Measurements from ENCODE around the gene HAUS3. TPM values are rescaled to one million over a fixed set of nuclear protein-coding genes. Genes with fewer than 3 reads are reported as not detected.

Gene HAUS3
- total and polyA plus RNA-seq, 10 of the 15 experiments (the other 5 are each of a cell fraction or from before 2014, with no cell fraction given): 4.2 to 23.9 (median 12.3) TPM

DNA sequence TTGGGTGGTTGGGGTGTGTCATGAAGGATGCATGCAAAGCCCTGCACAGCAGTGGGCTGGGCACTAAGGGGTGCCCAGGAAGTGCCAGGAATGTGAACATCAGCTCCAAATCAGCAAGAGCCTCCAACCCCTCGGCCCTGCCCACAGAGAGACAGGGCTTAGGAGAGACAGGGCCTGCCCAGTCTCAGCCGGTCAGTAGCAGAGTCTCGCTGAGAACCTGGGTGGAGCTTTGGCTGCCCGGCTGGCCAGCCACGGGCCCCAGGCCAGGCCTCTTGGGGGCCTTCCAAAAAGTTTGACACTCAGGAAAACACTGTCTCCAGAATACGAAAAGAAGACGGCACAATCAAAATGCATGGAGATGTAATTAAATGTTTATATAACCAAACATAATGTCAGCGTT, 24.3 kb upstream of the HAUS3 start:
- ChIA-PET CTCF (interaction anchor here (0.6 to 0.7 kb wide), 2 partner anchors 173 to 200 kb away, joined by 3 read pairs; no protein-coding TSS in a partner anchor), POLR2A (no interaction called here)
- intact Hi-C loops (cut with micrococcal nuclease; ENCODE audit: unreplicated experiment): loop anchor here (10.0 kb wide), 1 partner anchor 809 kb away; the partner anchor contains the start of genes HTT and HTT-AS
- TF ChIP-seq, protein P1, sequence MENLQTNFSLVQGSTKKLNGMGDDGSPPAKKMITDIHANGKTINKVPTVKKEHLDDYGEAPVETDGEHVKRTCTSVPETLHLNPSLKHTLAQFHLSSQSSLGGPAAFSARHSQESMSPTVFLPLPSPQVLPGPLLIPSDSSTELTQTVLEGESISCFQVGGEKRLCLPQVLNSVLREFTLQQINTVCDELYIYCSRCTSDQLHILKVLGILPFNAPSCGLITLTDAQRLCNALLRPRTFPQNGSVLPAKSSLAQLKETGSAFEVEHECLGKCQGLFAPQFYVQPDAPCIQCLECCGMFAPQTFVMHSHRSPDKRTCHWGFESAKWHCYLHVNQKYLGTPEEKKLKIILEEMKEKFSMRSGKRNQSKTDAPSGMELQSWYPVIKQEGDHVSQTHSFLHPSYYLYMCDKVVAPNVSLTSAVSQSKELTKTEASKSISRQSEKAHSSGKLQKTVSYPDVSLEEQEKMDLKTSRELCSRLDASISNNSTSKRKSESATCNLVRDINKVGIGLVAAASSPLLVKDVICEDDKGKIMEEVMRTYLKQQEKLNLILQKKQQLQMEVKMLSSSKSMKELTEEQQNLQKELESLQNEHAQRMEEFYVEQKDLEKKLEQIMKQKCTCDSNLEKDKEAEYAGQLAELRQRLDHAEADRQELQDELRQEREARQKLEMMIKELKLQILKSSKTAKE (IDR thresholded peaks at IDR 0.05; ENCODE audit: low read depth, poor library complexity, severe bottlenecking): no peak
- TF ChIP-seq, protein P2, sequence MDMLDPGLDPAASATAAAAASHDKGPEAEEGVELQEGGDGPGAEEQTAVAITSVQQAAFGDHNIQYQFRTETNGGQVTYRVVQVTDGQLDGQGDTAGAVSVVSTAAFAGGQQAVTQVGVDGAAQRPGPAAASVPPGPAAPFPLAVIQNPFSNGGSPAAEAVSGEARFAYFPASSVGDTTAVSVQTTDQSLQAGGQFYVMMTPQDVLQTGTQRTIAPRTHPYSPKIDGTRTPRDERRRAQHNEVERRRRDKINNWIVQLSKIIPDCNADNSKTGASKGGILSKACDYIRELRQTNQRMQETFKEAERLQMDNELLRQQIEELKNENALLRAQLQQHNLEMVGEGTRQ (IDR thresholded peaks at IDR 0.05; ENCODE audit: borderline replicate concordance, low read depth, low read length): no peak
- TF ChIP-seq ZNF24 (IDR thresholded peaks at IDR 0.05): no peak
- TF ChIP-seq, protein P3, sequence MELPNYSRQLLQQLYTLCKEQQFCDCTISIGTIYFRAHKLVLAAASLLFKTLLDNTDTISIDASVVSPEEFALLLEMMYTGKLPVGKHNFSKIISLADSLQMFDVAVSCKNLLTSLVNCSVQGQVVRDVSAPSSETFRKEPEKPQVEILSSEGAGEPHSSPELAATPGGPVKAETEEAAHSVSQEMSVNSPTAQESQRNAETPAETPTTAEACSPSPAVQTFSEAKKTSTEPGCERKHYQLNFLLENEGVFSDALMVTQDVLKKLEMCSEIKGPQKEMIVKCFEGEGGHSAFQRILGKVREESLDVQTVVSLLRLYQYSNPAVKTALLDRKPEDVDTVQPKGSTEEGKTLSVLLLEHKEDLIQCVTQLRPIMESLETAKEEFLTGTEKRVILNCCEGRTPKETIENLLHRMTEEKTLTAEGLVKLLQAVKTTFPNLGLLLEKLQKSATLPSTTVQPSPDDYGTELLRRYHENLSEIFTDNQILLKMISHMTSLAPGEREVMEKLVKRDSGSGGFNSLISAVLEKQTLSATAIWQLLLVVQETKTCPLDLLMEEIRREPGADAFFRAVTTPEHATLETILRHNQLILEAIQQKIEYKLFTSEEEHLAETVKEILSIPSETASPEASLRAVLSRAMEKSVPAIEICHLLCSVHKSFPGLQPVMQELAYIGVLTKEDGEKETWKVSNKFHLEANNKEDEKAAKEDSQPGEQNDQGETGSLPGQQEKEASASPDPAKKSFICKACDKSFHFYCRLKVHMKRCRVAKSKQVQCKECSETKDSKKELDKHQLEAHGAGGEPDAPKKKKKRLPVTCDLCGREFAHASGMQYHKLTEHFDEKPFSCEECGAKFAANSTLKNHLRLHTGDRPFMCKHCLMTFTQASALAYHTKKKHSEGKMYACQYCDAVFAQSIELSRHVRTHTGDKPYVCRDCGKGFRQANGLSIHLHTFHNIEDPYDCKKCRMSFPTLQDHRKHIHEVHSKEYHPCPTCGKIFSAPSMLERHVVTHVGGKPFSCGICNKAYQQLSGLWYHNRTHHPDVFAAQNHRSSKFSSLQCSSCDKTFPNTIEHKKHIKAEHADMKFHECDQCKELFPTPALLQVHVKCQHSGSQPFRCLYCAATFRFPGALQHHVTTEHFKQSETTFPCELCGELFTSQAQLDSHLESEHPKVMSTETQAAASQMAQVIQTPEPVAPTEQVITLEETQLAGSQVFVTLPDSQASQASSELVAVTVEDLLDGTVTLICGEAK (IDR thresholded peaks at IDR 0.05; ENCODE audit: borderline replicate concordance): no peak
- no peak for TF ChIP-seq BRCA1 (IDR thresholded peaks at IDR 0.05; ENCODE audit: low read depth, low read length)
- no peak for TF ChIP-seq ZNF207 (IDR thresholded peaks at IDR 0.05; ENCODE audit: borderline replicate concordance)
- TF ChIP-seq MYB (IDR thresholded peaks at IDR 0.05; ENCODE audit: borderline replicate concordance, low read depth, low read length): no peak
- no peak for TF ChIP-seq ELK1 (IDR thresholded peaks at IDR 0.05; ENCODE audit: low read depth, low read length)
- no peak for TF ChIP-seq BACH1 (IDR thresholded peaks at IDR 0.05; ENCODE audit: borderline replicate concordance)
- TF ChIP-seq JUND (IDR thresholded peaks at IDR 0.05; ENCODE audit: low read depth, low read length): no peak
- TF ChIP-seq ZNF384 (IDR thresholded peaks at IDR 0.05; ENCODE audit: borderline replicate concordance, low read depth, low read length): no peak
- no peak for TF ChIP-seq RFX5 (IDR thresholded peaks at IDR 0.05; ENCODE audit: low read depth, low read length)
- TF ChIP-seq RB1 (IDR thresholded peaks at IDR 0.05; ENCODE audit: borderline replicate concordance): no peak
- no peak for TF ChIP-seq RELB (IDR thresholded peaks at IDR 0.05; ENCODE audit: low read depth)
- no peak for TF ChIP-seq POLR2AphosphoS2 (IDR thresholded peaks at IDR 0.05; ENCODE audit: low read depth, low read length)

More for the DNA sequence above, 24.3 kb upstream of the HAUS3 start:
- DNase-seq (ENCODE audit: low read depth, low spot score) (no peak), FAIRE-seq (no peak), ATAC-seq (no peak)
- H3K4me1 ChIP-seq (ENCODE audit: control insufficient read depth, insufficient read depth, low read length): no peaks in the 10 kb centered on the region; the same call in 1 of the 2 replicates
- no peaks in the 10 kb centered on the region for H4K20me1 ChIP-seq (ENCODE audit: control insufficient read depth, insufficient read depth)
- no peaks in the 10 kb centered on the region for H3K9me3 ChIP-seq (replicated peaks; ENCODE audit: control insufficient read depth, insufficient read depth, low read length)
- RAD21 ChIA-PET (ENCODE audit: unreplicated experiment): no interaction called here
- BruUV-seq (replicated peaks): no TSS peak
- H3K9ac ChIP-seq (ENCODE audit: control insufficient read depth, insufficient read depth, low read length): no peak overlapping the region
- no peak overlapping the region for H3K4me3 ChIP-seq
- SMC1A ChIA-PET (ENCODE audit: uncharacterized antibody, unreplicated experiment): no interaction called here
- no peaks in the 10 kb centered on the region for H3K36me3 ChIP-seq (ENCODE audit: control insufficient read depth in 2 of 2, insufficient read depth in 2 of 2, low read length in 1 of 2)
- peaks cover under 1% of the 10 kb centered on the region; the same call in 1 of the 2 replicates for H3K79me2 ChIP-seq (ENCODE audit: control insufficient read depth, insufficient read depth, low read length)
- no peak overlapping the region for H3K4me2 ChIP-seq (ENCODE audit: control insufficient read depth, insufficient read depth)
- in situ Hi-C loops (cut with MboI): no loop called here
- no peaks in the 10 kb centered on the region for H3K27me3 ChIP-seq (replicated peaks in 1 of 2; ENCODE audit: control insufficient read depth in 2 of 2, insufficient read depth in 2 of 2, low read length in 1 of 2)
- 55% methylated on average over 8 of the region's 8 CpGs for WGBS (ENCODE audit: insufficient coverage, insufficient replicate concordance, low lambda C conversion rate, missing lambda C conversion rate)
- no peak overlapping the region for H2AFZ ChIP-seq (ENCODE audit: control insufficient read depth, low read depth, low read length)
- no peak overlapping the region for H3K27ac ChIP-seq (ENCODE audit: control insufficient read depth, insufficient read depth)

Measured in GM12878 (cell line).